ENCODE data around the gene DHRS3. TPM values are rescaled to one million over a fixed set of nuclear protein-coding genes. Genes with fewer than 3 reads are reported as not detected.
"Not testable (repeated sequence)": the region's sequence is repeated elsewhere in the genome, so short reads cannot be mapped to it uniquely, and the experiment has no call there.

DHRS3 gene
- polyA plus RNA-seq, 1 of the 3 experiments (the other 2 are of a cell fraction), result 44.8 TPM

- no peaks in the 10 kb centered on the region for H3K27me3 ChIP-seq (ENCODE audit: insufficient read depth)
- H3F3A ChIP-seq (replicated peaks; ENCODE audit: insufficient read depth), result peaks cover 4% of the 10 kb centered on the region
- H3K79me2 ChIP-seq (ENCODE audit: insufficient read depth), result no peaks in the 10 kb centered on the region
- no peak overlapping the region for H3K9ac ChIP-seq
- H3K9me3 ChIP-seq, result no peaks in the 10 kb centered on the region
- H3K4me3 ChIP-seq (ENCODE audit: low read depth in 2 of 2, low read length in 1 of 2), result no peak overlapping the region
- CTCF ChIA-PET, result interaction anchor here (1.0 kb wide), 1 partner anchor 59 kb away, joined by 3 read pairs; no protein-coding TSS in a partner anchor
- peaks cover 0 to 4% of the 10 kb centered on the region in 2 experiments; a peak in 1 of 4 replicates for H3K4me1 ChIP-seq (ENCODE audit: control insufficient read depth in 1 of 2, insufficient read depth in 2 of 2, low read depth in 1 of 2, low read length in 1 of 2)
- H3K4me2 ChIP-seq, result no peak overlapping the region
- H2AFZ ChIP-seq (ENCODE audit: low read depth), result no peak overlapping the region
- H3K36me3 ChIP-seq (replicated peaks in 1 of 2; ENCODE audit: control insufficient read depth in 1 of 2, insufficient read depth in 2 of 2, low read length in 1 of 2), result no peaks in the 10 kb centered on the region
- POLR2A ChIA-PET, result no interaction called here
- no CpG with 5 or more reads among the region's 2 CpGs for WGBS (ENCODE audit: low lambda C conversion rate)
- no peaks in the 10 kb centered on the region for H4K20me1 ChIP-seq (ENCODE audit: insufficient read depth)
- no peaks in the 10 kb centered on the region for H3K9me2 ChIP-seq
- DNase-seq, result no peak
- H3K27ac ChIP-seq (ENCODE audit: low read depth in 2 of 2, low read length in 1 of 2), result no peak overlapping the region
- no peak for TF ChIP-seq MXI1 (IDR thresholded peaks at IDR 0.05; ENCODE audit: low read depth, low read length)
Measured at GRCh38 chr1:12539320-12539704, 78.7 kb downstream of the DHRS3 start.

- H3K9ac ChIP-seq; H3K9me3 ChIP-seq; POLR2A ChIA-PET; H3K36me3 ChIP-seq (replicated peaks in 1 of 2; ENCODE audit: control insufficient read depth in 1 of 2, insufficient read depth in 2 of 2, low read length in 1 of 2); H3K4me1 ChIP-seq (ENCODE audit: control insufficient read depth in 1 of 2, insufficient read depth in 2 of 2, low read depth in 1 of 2, low read length in 1 of 2); DNase-seq; H3K79me2 ChIP-seq (ENCODE audit: insufficient read depth); H3F3A ChIP-seq (replicated peaks; ENCODE audit: insufficient read depth); H3K9me2 ChIP-seq; H3K4me3 ChIP-seq (ENCODE audit: low read depth in 2 of 2, low read length in 1 of 2); H3K4me2 ChIP-seq; H2AFZ ChIP-seq (ENCODE audit: low read depth); H3K27ac ChIP-seq (ENCODE audit: low read depth in 2 of 2, low read length in 1 of 2); H3K27me3 ChIP-seq (ENCODE audit: insufficient read depth); H4K20me1 ChIP-seq (ENCODE audit: insufficient read depth): not testable (repeated sequence)
- CTCF ChIA-PET, result interaction anchor here (1.0 to 1.4 kb wide), 2 partner anchors 60 to 199 kb away, joined by 3 to 4 read pairs; no protein-coding TSS in a partner anchor
- 77% methylated on average over 3 of the region's 3 CpGs for WGBS (ENCODE audit: low lambda C conversion rate)
Measured at GRCh38 chr1:12538536-12538935, 79.5 kb downstream of the DHRS3 start.

- no peak for DNase-seq
- H3K9me3 ChIP-seq, result no peaks in the 10 kb centered on the region
- H3K27ac ChIP-seq (ENCODE audit: low read depth in 2 of 2, low read length in 1 of 2), result no peak overlapping the region
- no peak overlapping the region for H3K4me2 ChIP-seq
- no peaks in the 10 kb centered on the region for H3K27me3 ChIP-seq (ENCODE audit: insufficient read depth)
- no peak overlapping the region for H3K9ac ChIP-seq
- H3K36me3 ChIP-seq (replicated peaks in 1 of 2; ENCODE audit: control insufficient read depth in 1 of 2, insufficient read depth in 2 of 2, low read length in 1 of 2), result no peaks in the 10 kb centered on the region
- H4K20me1 ChIP-seq (ENCODE audit: insufficient read depth), result no peaks in the 10 kb centered on the region
- no peak overlapping the region for H3K4me3 ChIP-seq (ENCODE audit: low read depth in 2 of 2, low read length in 1 of 2)
- H3K9me2 ChIP-seq, result no peaks in the 10 kb centered on the region
- 91% methylated on average over 3 of the region's 3 CpGs for WGBS (ENCODE audit: low lambda C conversion rate)
- ChIA-PET CTCF (interaction anchor here (1.4 kb wide), 1 partner anchor 198 kb away, joined by 4 read pairs; no protein-coding TSS in a partner anchor), POLR2A (no interaction called here)
- no peak for TF ChIP-seq MXI1 (IDR thresholded peaks at IDR 0.05; ENCODE audit: low read depth, low read length)
- TF ChIP-seq USF2 (IDR thresholded peaks at IDR 0.05; ENCODE audit: borderline replicate concordance, low read depth, low read length), result no peak
- no peak for TF ChIP-seq RCOR1 (IDR thresholded peaks at IDR 0.05; ENCODE audit: low read length)
- TF ChIP-seq TAF1 (IDR thresholded peaks at IDR 0.05; ENCODE audit: borderline replicate concordance, low read depth, low read length), result no peak
- no peak for TF ChIP-seq TCF12 (IDR thresholded peaks at IDR 0.05)
- H3K4me1 ChIP-seq (ENCODE audit: control insufficient read depth in 1 of 2, insufficient read depth in 2 of 2, low read depth in 1 of 2, low read length in 1 of 2), result peaks cover 0 to 4% of the 10 kb centered on the region in 2 experiments; a peak in 1 of 4 replicates
- H3F3A ChIP-seq (replicated peaks; ENCODE audit: insufficient read depth), result no peaks in the 10 kb centered on the region
- no peak overlapping the region for H2AFZ ChIP-seq (ENCODE audit: low read depth)
- H3K79me2 ChIP-seq (ENCODE audit: insufficient read depth), result no peaks in the 10 kb centered on the region
Measured at GRCh38 chr1:12537906-12538461, 80.0 kb downstream of the DHRS3 start.
